Stimulated activated CD4-positive, alpha-beta T cell treated with anti-CD3 and anti-CD28 coated beads, Interleukin-4, amount 100 ng/mL, for 24 hours (primary cell): ENCODE measurements around the gene AP1M2.
"Not testable (repeated sequence)": the region's sequence is repeated elsewhere in the genome, so short reads cannot be mapped to it uniquely, and the experiment has no call there.

Source experiments
- DNase-seq: peaks from one replicate; pipeline ENCODE4 v3.0.0-alpha.2; 2020

AP1M2 gene

GRCh38 chr19:10535613-10536012, 51.5 kb downstream of the AP1M2 start:
- DNase-seq = no peak

- DNase-seq = no peak
Observed at GRCh38 chr19:10533646-10534386, 53.3 kb downstream of the AP1M2 start.

- no peak for DNase-seq
Observed at GRCh38 chr19:10532457-10532856, 54.7 kb downstream of the AP1M2 start.

GRCh38 chr19:10526887-10527286, 60.2 kb downstream of the AP1M2 start:
- not testable (repeated sequence) for DNase-seq

- no peak for DNase-seq
Observed at GRCh38 chr19:10525636-10526035, 61.5 kb downstream of the AP1M2 start.

- no peak for DNase-seq
Observed at GRCh38 chr19:10523135-10523636, 63.9 kb downstream of the AP1M2 start.
